ENCODE results near the gene SASH1. TPM values are rescaled to one million over a fixed set of nuclear protein-coding genes. Genes with fewer than 3 reads are reported as not detected.

Gene SASH1
- total and polyA plus RNA-seq, 2 donors (not counting 3 experiments of a cell fraction or from before 2014, with no cell fraction given) = 18.5 to 103 TPM

DNA sequence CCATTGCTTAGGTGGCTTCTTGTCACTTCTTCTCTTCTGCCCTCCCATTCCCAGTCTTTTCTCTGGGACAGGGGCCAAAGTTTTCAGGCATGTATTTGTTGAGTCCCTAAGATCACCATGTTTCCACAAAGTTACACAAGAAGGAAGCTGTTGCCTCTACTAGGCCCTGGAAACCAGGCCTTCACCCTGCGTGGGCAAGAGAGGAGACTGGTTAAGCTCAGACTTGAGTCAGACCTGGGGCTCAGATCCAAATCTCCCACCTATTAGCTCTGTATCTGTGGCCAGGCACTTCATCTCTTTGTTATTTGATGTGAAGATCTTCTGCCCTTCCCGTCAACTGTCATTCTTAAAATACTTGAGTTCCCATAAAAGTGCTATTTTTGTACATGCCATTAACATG is 154.6 kb downstream of the SASH1 start:
- peaks cover 9% of the 10 kb centered on the region for H3K4me1 ChIP-seq (ENCODE audit: control insufficient read depth, extremely low read depth, insufficient read depth, low read length)
- H3K27ac ChIP-seq (ENCODE audit: insufficient read depth, low read depth, low read length) = no peak overlapping the region
- TF ChIP-seq MYC (IDR thresholded peaks at IDR 0.05; ENCODE audit: low read depth, low read length) = no peak
- no peak for TF ChIP-seq FOS (IDR thresholded peaks at IDR 0.05; ENCODE audit: borderline replicate concordance, insufficient read depth, low read length)
- TF ChIP-seq, protein P1, sequence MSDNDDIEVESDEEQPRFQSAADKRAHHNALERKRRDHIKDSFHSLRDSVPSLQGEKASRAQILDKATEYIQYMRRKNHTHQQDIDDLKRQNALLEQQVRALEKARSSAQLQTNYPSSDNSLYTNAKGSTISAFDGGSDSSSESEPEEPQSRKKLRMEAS (IDR thresholded peaks at IDR 0.05; ENCODE audit: insufficient read depth, insufficient read length) = no peak
- TF ChIP-seq POLR2AphosphoS5 (IDR thresholded peaks at IDR 0.05; ENCODE audit: insufficient read depth, low read depth, low read length) = no peak
- no peak for TF ChIP-seq JUN (IDR thresholded peaks at IDR 0.05; ENCODE audit: borderline replicate concordance, insufficient read depth, insufficient read length, low read depth)
- TF ChIP-seq EZH2 (IDR thresholded peaks at IDR 0.05; ENCODE audit: borderline replicate concordance, low read depth, low read length, severe bottlenecking) = no peak
- TF ChIP-seq, protein P2, sequence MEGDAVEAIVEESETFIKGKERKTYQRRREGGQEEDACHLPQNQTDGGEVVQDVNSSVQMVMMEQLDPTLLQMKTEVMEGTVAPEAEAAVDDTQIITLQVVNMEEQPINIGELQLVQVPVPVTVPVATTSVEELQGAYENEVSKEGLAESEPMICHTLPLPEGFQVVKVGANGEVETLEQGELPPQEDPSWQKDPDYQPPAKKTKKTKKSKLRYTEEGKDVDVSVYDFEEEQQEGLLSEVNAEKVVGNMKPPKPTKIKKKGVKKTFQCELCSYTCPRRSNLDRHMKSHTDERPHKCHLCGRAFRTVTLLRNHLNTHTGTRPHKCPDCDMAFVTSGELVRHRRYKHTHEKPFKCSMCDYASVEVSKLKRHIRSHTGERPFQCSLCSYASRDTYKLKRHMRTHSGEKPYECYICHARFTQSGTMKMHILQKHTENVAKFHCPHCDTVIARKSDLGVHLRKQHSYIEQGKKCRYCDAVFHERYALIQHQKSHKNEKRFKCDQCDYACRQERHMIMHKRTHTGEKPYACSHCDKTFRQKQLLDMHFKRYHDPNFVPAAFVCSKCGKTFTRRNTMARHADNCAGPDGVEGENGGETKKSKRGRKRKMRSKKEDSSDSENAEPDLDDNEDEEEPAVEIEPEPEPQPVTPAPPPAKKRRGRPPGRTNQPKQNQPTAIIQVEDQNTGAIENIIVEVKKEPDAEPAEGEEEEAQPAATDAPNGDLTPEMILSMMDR (IDR thresholded peaks at IDR 0.05; ENCODE audit: extremely low read depth in 1 of 2, insufficient read depth in 1 of 2, low read depth in 1 of 2, low read length in 2 of 2) = no peak
- TF ChIP-seq GATA2 (IDR thresholded peaks at IDR 0.05; ENCODE audit: insufficient read depth, insufficient read length, low read depth, low read length) = no peak
- TF ChIP-seq POLR2A (IDR thresholded peaks at IDR 0.05; ENCODE audit: low read depth, low read length) = no peak
- no peaks in the 10 kb centered on the region for H3K9me3 ChIP-seq (replicated peaks; ENCODE audit: control insufficient read depth, insufficient read depth, low read length)
- no peak overlapping the region for H3K4me3 ChIP-seq (replicated peaks in 1 of 3; ENCODE audit: insufficient read depth in 1 of 3, low read depth in 1 of 3, low read length in 3 of 3)
- H3K9me1 ChIP-seq (replicated peaks; ENCODE audit: control insufficient read depth, extremely low read depth, insufficient read depth, low read length) = peaks cover 2% of the 10 kb centered on the region
- H3K27me3 ChIP-seq (ENCODE audit: control insufficient read depth in 2 of 2, insufficient read depth in 2 of 2, low read length in 2 of 2) = no peaks in the 10 kb centered on the region
- ChIA-PET CTCF (no interaction called here), POLR2A (no interaction called here)
- dilution Hi-C loops (cut with MboI; ENCODE audit: extremely low pct_ligation_motif_present, low sequenced_read_pairs) = no loop called here
- no TSS peak for BruUV-seq (replicated peaks)
- H3K36me3 ChIP-seq (ENCODE audit: control insufficient read depth in 2 of 2, extremely low read depth in 1 of 2, insufficient read depth in 2 of 2, low read length in 2 of 2) = peaks cover 4 to 11% of the 10 kb centered on the region in 2 experiments
- H2AFZ ChIP-seq (ENCODE audit: low read depth, low read length) = no peak overlapping the region
- DNase-seq (ENCODE audit: low read depth, low spot score) (no peak), FAIRE-seq (no peak)
- H3K79me2 ChIP-seq (ENCODE audit: control insufficient read depth, insufficient read depth, low read length) = peaks cover 59% of the 10 kb centered on the region
- H3K4me2 ChIP-seq (ENCODE audit: insufficient read depth, low read length) = no peak overlapping the region
- intact Hi-C loops (cut with micrococcal nuclease) = no loop called here
- H4K20me1 ChIP-seq (replicated peaks; ENCODE audit: control insufficient read depth, extremely low read depth, insufficient read depth, low read length) = no peaks in the 10 kb centered on the region
- no peak overlapping the region for H3K9ac ChIP-seq (replicated peaks; ENCODE audit: extremely low read depth, insufficient read depth, low read length)

Measured in endothelial cell of umbilical vein (primary cell).